Measurements from ENCODE around the gene SNAI3.

SNAI3 gene

DNA sequence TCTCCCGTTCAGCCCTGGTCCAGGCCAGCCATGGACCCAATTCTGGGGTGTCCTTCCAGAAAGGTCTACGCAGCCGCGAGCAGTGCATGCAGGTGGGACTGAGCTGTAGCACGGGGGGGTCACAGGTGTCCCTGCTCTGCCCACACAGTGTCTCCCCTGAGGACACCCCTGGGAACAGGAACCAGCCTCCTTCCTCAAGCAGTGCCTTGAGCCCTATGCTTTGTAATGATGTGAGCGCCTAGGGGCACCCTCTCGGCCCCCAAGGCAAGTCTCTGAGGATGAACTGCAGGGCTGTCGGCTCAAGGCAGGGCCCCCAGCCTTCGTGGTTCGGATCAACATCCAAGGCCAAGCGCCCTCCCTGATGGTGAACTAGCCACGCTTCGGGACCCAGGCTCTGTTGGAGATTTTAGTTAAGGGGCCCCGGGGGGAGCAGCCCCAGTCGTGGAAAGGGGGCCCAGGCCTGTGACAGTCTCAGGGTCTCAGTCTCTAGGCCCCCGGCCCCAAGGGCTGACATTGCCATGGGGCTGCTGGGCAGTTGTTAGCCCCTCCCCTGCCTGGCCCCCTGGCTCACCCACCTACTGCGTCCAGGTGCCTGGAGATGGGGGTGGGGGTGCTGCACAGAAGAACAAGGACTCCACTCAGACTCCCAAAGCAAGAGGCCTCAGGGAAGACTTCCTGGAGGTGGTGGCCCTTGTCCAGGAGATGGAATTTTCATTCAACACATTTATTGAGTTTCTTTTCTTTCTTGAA lies 45.6 kb downstream of the SNAI3 start:
- TF ChIP-seq TAF1 (IDR thresholded peaks at IDR 0.05; ENCODE audit: borderline replicate concordance, insufficient read depth, low read length), result no peak
- TF ChIP-seq SIN3A (IDR thresholded peaks at IDR 0.05; ENCODE audit: borderline replicate concordance, insufficient read depth, low read length), result no peak
- no peak for TF ChIP-seq FOXP2 (optimal IDR thresholded peaks at IDR 0.05; ENCODE audit: borderline replicate concordance, extremely low read depth, extremely low read length, insufficient read depth)
- TF ChIP-seq POLR2AphosphoS5 (IDR thresholded peaks at IDR 0.05; ENCODE audit: low read depth, low read length), result no peak
- no peak for TF ChIP-seq REST (IDR thresholded peaks at IDR 0.05; ENCODE audit: insufficient read depth in 1 of 2, low read depth in 2 of 2, low read length in 2 of 2)

GRCh38 chr16:88640039-88640495 lies 46.2 kb downstream of the SNAI3 start:
- no peak for TF ChIP-seq POLR2AphosphoS5 (IDR thresholded peaks at IDR 0.05; ENCODE audit: low read depth, low read length)

DNA sequence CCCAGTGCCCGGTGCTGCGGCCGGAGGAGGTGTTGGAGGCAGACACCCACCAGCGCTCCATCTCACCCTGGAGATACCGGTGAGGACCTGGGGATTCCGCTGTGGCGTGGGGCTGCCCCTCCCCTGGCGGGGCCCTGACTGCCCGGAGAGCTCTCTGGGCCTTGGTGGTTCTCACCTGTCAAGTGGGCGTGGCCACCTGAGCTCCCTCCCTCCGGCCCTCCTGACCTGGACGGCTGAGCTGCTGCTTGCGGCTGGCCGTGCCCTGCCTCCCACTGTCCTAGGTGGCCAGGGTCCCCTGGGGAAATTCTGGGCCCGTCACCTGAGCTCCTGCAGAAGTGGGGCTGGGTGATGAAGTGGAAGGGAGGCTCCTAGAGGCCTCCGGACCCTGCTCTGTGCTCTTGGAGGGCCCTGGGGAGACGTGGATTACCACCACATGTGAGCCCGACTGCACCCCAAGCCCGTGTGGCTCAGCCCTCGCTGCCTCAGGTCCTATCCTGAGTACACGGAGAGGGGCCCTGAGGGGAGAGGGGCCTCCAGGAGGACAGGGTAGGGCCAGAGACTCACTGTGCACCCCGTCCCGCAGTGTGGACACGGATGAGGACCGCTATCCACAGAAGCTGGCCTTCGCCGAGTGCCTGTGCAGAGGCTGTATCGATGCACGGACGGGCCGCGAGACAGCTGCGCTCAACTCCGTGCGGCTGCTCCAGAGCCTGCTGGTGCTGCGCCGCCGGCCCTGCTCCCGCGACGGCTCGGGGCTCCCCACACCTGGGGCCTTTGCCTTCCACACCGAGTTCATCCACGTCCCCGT lies 46.9 kb downstream of the SNAI3 start:
- TF ChIP-seq TAF1 (IDR thresholded peaks at IDR 0.05; ENCODE audit: borderline replicate concordance, insufficient read depth, low read length) (no peak), SIN3A (IDR thresholded peaks at IDR 0.05; ENCODE audit: borderline replicate concordance, insufficient read depth, low read length) (no peak), POLR2AphosphoS5 (IDR thresholded peaks at IDR 0.05; ENCODE audit: low read depth, low read length) (no peak), FOXP2 (optimal IDR thresholded peaks at IDR 0.05; ENCODE audit: borderline replicate concordance, extremely low read depth, extremely low read length, insufficient read depth) (no peak), REST (IDR thresholded peaks at IDR 0.05; ENCODE audit: insufficient read depth in 1 of 2, low read depth in 2 of 2, low read length in 2 of 2) (no peak)

DNA sequence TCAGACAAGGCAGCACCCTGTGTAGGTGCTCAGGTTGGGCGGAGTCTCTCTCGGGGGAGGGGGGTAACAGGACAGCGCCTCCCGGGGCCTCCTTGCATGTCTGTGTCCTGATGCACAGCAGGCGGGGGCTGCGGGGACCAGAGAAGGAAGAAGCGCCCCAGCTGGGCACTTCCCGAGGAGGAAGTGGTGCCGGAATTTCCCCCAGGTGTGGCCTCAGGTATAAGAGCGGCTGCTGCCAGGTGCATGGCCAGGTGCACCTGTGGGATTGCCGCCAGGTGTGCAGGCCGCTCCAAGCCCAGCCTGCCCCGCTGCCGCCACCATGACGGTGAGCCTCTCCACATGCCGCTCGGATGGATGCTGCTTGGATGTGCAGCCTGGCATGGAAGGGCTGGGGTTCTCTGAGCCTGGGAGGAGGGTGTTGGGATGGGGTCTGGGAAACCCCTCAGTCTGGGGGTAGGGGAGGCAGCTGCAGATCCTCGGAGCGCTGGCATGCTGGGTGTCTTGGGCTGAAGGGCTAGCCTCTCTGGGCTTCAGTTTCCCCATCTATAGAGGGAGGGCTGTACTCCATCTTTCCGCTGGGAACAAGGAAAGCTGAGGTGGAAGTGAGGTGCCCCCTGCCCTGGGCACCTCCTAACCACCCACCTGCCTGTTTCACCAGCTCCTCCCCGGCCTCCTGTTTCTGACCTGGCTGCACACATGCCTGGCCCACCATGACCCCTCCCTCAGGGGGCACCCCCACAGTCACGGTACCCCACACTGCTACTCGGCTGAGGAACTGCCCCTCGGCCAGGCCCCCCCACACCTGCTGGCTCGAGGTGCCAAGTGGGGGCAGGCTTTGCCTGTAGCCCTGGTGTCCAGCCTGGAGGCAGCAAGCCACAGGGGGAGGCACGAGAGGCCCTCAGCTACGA lies 47.7 kb downstream of the SNAI3 start, which contains the start of gene IL17C:
TSS of gene IL17C (plus strand) at position 250 of the 908 bp plus-strand sequence. CDS start at position 320, 70 bp downstream.
- no peak for TF ChIP-seq SIN3A (IDR thresholded peaks at IDR 0.05; ENCODE audit: borderline replicate concordance, insufficient read depth, low read length)
- TF ChIP-seq TAF1 (IDR thresholded peaks at IDR 0.05; ENCODE audit: borderline replicate concordance, insufficient read depth, low read length), result no peak
- TF ChIP-seq REST (IDR thresholded peaks at IDR 0.05; ENCODE audit: insufficient read depth in 1 of 2, low read depth in 2 of 2, low read length in 2 of 2), result no peak

Measured in PFSK-1 (cell line).